Measurements from ENCODE around the gene CD82. TPM values are rescaled to one million over a fixed set of nuclear protein-coding genes. Genes with fewer than 3 reads are reported as not detected.
A peak's percentile ranks its signal among the peaks of the same experiment; 100 is the strongest.
"Not testable (repeated sequence)": the region's sequence is repeated elsewhere in the genome, so short reads cannot be mapped to it uniquely, and the experiment has no call there.

Gene CD82
- total and polyA plus RNA-seq, 7 donors, result 13.3 to 162 (median 25.9) TPM

DNA sequence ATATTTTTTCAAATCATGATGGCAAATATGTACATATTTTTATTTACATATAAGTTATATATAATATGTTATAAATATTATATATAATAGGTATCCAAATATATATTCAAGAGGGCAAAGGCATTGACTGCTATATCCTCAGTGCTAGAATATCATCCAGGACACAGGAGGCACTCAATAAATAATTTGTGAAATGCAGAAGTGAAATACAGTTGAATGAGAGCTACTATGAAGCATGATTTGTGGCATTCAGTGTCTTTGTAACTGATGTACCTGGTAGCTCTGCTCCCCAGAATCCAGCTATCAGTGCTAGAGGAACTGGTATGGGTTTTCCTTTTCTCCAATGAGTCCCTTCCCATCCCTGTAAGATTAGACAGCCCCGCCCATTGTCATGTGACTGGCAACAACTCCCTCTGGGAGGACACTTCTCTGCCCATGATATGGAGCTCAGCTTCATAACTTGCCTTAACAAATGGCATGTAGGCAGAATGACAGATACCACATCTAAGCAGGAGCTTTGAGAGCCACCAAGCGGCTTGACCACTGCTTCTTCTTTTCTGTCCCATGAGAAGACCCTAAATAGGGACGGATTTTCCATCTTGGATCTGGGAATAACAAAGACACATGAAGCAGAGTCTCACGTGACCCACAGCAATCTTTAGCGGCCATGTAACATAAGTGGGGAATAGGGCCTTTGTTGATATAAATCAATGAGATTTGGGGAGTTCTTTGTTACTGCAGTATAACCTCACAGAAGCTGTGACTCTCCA is 10.2 kb upstream of the CD82 start:
- Histone ChIP-seq H3K4me3 (no peak overlapping the region), H3K4me1 (peaks cover 4% of the 10 kb centered on the region), H3K36me3 (ENCODE audit: insufficient read depth in 1 of 2, low read depth in 1 of 2) (no peaks in the 10 kb centered on the region), H3K27me3 (ENCODE audit: insufficient read depth in 3 of 3, low read length in 2 of 3) (peaks cover 0 to 3% (median 0%) of the 10 kb centered on the region in 3 donors), H3K9me3 (no peaks in the 10 kb centered on the region), H3K27ac (no peak overlapping the region)
- ATAC-seq (no peak), DNase-seq (no peak)
- TF ChIP-seq, protein P1, sequence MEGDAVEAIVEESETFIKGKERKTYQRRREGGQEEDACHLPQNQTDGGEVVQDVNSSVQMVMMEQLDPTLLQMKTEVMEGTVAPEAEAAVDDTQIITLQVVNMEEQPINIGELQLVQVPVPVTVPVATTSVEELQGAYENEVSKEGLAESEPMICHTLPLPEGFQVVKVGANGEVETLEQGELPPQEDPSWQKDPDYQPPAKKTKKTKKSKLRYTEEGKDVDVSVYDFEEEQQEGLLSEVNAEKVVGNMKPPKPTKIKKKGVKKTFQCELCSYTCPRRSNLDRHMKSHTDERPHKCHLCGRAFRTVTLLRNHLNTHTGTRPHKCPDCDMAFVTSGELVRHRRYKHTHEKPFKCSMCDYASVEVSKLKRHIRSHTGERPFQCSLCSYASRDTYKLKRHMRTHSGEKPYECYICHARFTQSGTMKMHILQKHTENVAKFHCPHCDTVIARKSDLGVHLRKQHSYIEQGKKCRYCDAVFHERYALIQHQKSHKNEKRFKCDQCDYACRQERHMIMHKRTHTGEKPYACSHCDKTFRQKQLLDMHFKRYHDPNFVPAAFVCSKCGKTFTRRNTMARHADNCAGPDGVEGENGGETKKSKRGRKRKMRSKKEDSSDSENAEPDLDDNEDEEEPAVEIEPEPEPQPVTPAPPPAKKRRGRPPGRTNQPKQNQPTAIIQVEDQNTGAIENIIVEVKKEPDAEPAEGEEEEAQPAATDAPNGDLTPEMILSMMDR (IDR thresholded peaks at IDR 0.05), result no peak
- intact Hi-C loops (cut with DNase I), result loop anchor here (5.0 to 10.0 kb wide), 2 partner anchors 220 to 357 kb away; no protein-coding TSS in a partner anchor
- WGBS, 3 donors, result 75 to 90% (median 82%) methylated on average over 5 of the region's 5 CpGs

DNA sequence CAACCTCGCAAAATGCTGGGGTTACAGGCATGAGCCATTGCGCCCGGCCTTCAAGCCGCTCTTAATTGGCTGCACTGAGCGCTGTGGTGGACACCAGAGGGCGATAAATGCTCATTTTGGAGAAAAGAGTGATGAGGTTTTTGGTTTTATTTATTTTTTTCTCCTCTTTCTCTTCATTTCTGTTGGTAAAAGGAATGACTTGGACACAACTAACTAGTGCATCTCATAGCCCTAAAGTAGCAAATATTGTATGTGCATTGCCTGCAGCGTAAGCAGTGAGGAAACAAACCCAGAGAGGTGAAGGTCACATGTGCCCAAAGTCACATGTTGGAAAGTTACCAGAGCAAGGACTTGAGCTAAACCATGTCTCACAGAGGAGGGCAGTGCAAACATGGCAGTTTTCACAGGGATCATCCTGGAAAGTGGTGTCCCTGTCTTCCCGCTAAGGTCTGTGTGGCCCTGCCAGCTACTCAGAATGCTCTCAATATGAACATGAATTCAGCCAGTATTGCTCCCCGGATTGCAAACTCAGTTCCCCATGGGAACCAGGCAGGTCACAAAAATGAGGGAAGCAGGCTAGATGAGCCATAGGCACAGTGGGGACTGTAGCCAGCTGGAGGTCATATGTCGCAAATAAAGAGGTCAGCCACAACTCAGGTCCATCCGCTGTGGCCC is 8.6 kb upstream of the CD82 start:
- Histone ChIP-seq H3K27ac (no peak overlapping the region), H3K27me3 (ENCODE audit: insufficient read depth in 3 of 3, low read length in 2 of 3) (peaks cover 0 to 1% (median 0%) of the 10 kb centered on the region in 3 donors), H3K36me3 (ENCODE audit: insufficient read depth in 1 of 2, low read depth in 1 of 2) (no peaks in the 10 kb centered on the region), H3K9me3 (no peaks in the 10 kb centered on the region), H3K4me3 (no peak overlapping the region), H3K4me1 (peaks cover 4% of the 10 kb centered on the region)
- ATAC-seq (peak; percentile 78 to 95 (median 84)), DNase-seq (peak; percentile 49 to 78)
- 26 to 30% (median 28%) methylated on average over 11 of the region's 11 CpGs for whole genome bisulfite sequencing, 3 donors
- TF ChIP-seq, protein P1 (IDR thresholded peaks at IDR 0.05), result peak; percentile 80
- intact Hi-C loops (cut with DNase I), result loop anchor here (1.0 to 10.0 kb wide), 3 partner anchors 60 to 355 kb away; no protein-coding TSS in a partner anchor

DNA sequence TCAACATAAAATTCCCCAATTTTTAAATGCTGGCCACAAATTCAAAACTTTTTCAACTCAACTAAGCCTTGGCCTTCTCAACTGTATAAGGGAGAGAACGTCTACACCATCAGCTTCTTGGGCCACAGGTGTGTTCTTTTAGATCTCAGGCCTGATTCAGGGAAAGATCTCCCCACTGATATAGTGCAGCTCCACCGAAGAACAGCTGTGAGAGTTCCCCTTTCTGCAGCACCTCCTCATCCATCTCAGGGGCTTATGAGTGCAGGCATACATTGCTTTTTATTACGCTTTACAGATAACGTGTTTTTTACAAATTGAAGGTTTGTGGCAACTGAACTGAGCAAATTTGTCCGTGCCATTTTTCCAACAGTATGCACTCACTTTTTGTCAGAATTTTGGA is 8.0 kb upstream of the CD82 start:
- ATAC-seq (peak in 1 of 4 donors; percentile 21), DNase-seq (no peak)
- H3K36me3 ChIP-seq (ENCODE audit: insufficient read depth in 1 of 2, low read depth in 1 of 2), result no peaks in the 10 kb centered on the region
- intact Hi-C loops (cut with DNase I), result loop anchor here (5.0 to 10.0 kb wide), 2 partner anchors 217 to 355 kb away; no protein-coding TSS in a partner anchor
- WGBS, 3 donors, result 82 to 90% (median 89%) methylated on average over 5 of the region's 5 CpGs
- no peaks in the 10 kb centered on the region for H3K9me3 ChIP-seq
- H3K27ac ChIP-seq, result no peak overlapping the region
- peaks cover 4% of the 10 kb centered on the region for H3K4me1 ChIP-seq
- TF ChIP-seq, protein P1 (IDR thresholded peaks at IDR 0.05), result no peak
- H3K4me3 ChIP-seq, result no peak overlapping the region
- no peaks in the 10 kb centered on the region for H3K27me3 ChIP-seq (ENCODE audit: insufficient read depth in 3 of 3, low read length in 2 of 3)

DNA sequence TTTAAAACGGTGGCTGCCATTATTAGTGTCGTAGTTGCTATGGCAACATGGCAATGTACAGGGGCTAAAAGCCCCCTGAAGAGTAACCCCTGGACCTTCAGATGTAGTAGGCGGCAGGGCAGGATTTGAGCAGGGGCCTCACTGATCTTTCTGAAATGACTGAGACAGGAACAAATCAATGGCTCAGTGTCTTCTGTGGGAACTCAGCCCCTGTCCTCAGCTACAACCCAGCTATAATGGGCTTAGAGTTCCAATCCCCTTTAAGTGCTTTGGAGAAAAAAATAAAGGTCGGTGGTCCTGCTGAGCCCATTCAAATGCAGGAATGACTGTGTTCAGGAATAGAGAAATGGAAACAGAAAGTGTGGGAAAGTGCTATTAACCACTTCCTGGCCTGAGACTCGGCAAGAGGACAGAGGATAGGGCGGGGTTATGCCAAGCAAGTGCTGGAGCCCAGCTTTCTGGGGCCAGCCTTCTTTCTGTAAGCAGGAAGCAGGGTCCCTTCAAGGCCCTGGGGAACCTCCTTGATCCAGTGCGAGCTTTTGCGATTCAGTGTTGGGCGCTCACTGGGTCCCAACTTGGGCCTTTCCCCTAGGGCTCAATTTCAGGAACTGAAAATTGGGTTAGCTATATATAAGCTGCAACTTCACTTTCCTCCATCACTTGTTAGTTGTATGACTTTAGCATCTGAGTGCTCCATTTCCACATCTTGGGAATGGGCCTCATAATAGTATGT is 6.1 kb upstream of the CD82 start:
- H3K27me3 ChIP-seq (ENCODE audit: insufficient read depth in 3 of 3, low read length in 2 of 3), result no peaks in the 10 kb centered on the region
- no peak for DNase-seq
- H3K4me1 ChIP-seq, result peaks cover 14% of the 10 kb centered on the region
- ATAC-seq, result no peak
- H3K36me3 ChIP-seq (ENCODE audit: insufficient read depth in 1 of 2, low read depth in 1 of 2), result no peaks in the 10 kb centered on the region
- H3K27ac ChIP-seq, result no peak overlapping the region
- TF ChIP-seq, protein P1 (IDR thresholded peaks at IDR 0.05), result no peak
- no peaks in the 10 kb centered on the region for H3K9me3 ChIP-seq
- 68 to 81% (median 78%) methylated on average over 9 of the region's 9 CpGs for WGBS, 3 donors
- intact Hi-C loops (cut with DNase I), result loop anchor here (5.0 to 10.0 kb wide), 2 partner anchors 215 to 353 kb away; no protein-coding TSS in a partner anchor
- H3K4me3 ChIP-seq, result no peak overlapping the region

DNA sequence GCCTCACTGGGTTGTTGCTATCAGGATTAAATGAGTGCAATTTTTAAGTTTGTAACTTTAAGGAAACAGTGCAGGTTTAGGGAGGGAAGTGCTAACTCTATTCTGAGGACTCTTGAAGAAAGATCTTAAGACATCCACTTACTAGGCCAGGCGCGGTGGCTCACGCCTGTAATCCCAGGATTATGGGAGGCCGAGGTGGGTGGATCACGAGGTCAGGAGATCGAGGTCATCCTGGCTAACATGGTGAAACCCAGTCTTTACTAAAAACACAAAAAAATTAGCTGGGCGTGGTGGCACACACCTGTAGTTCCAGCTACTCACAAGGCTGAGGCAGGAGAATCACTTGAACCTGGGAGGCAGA is 5.5 kb upstream of the CD82 start:
- ATAC-seq; H3K27ac ChIP-seq; H3K27me3 ChIP-seq (ENCODE audit: insufficient read depth in 3 of 3, low read length in 2 of 3); H3K9me3 ChIP-seq; DNase-seq; H3K36me3 ChIP-seq (ENCODE audit: insufficient read depth in 1 of 2, low read depth in 1 of 2); H3K4me3 ChIP-seq: not testable (repeated sequence)
- intact Hi-C loops (cut with DNase I), result loop anchor here (5.0 to 10.0 kb wide), 3 partner anchors 37 to 352 kb away; no protein-coding TSS in a partner anchor
- WGBS, 3 donors, result 94 to 99% (median 94%) methylated on average over 7 of the region's 7 CpGs
- H3K4me1 ChIP-seq, result peaks cover 18% of the 10 kb centered on the region

All from psoas muscle (tissue), 8 donors.